Dermis blood vessel endothelial cell (primary cell): ENCODE measurements around the gene TOMM22. TPM values are rescaled to one million over a fixed set of nuclear protein-coding genes. Genes with fewer than 3 reads are reported as not detected.
A peak's percentile ranks its signal among the peaks of the same experiment; 100 is the strongest.

Experiments used
- DNase-seq: peaks from one replicate; pipeline ENCODE4 v3.0.0; 2010
- total RNA-seq: library from RNA; depleted of rRNA; stranded (reverse); fragments of >200 nt; gene quantifications from 2 replicates; pipeline ENCODE4 v1.2.3, GENCODE V29; 2014

Gene TOMM22
- total RNA-seq, 1 donor from 2014 or later, result 76.6 TPM

- DNase-seq, result no peak
Observed at GRCh38 chr22:38715852-38716251, 34.1 kb downstream of the TOMM22 start.

- DNase-seq, result no peak
Observed at GRCh38 chr22:38716271-38716670, 34.5 kb downstream of the TOMM22 start.

GRCh38 chr22:38716826-38717225 is 35.1 kb downstream of the TOMM22 start:
- DNase-seq, result no peak

- DNase-seq, result no peak
Observed at GRCh38 chr22:38717244-38717643, 35.5 kb downstream of the TOMM22 start.

GRCh38 chr22:38718414-38718813 is 36.7 kb downstream of the TOMM22 start:
- DNase-seq, result peak; percentile 91

GRCh38 chr22:38719196-38719595 is 37.4 kb downstream of the TOMM22 start:
- no peak for DNase-seq

- no peak for DNase-seq
Observed at GRCh38 chr22:38720350-38720749, 38.6 kb downstream of the TOMM22 start.

GRCh38 chr22:38721551-38721950 is 39.8 kb downstream of the TOMM22 start:
- no peak for DNase-seq

- no peak for DNase-seq
Observed at GRCh38 chr22:38724176-38724575, 42.4 kb downstream of the TOMM22 start.

- DNase-seq, result peak; percentile 70
Observed at GRCh38 chr22:38724926-38725571, 43.3 kb downstream of the TOMM22 start.

- DNase-seq, result no peak
Observed at GRCh38 chr22:38725900-38726655, 44.3 kb downstream of the TOMM22 start.

- no peak for DNase-seq
Observed at GRCh38 chr22:38727123-38727522, 45.4 kb downstream of the TOMM22 start.

GRCh38 chr22:38727530-38728451 is 46.0 kb downstream of the TOMM22 start:
- DNase-seq, result no peak

- peak; percentile 27 for DNase-seq
Observed at GRCh38 chr22:38728871-38729796, 47.4 kb downstream of the TOMM22 start.

- no peak for DNase-seq
Observed at GRCh38 chr22:38729946-38730345, 48.2 kb downstream of the TOMM22 start.

GRCh38 chr22:38730411-38730871 is 48.7 kb downstream of the TOMM22 start:
- no peak for DNase-seq

GRCh38 chr22:38731703-38732161 is 50.0 kb downstream of the TOMM22 start:
- no peak for DNase-seq

- no peak for DNase-seq
Observed at GRCh38 chr22:38732251-38732815, 50.6 kb downstream of the TOMM22 start.

GRCh38 chr22:38733329-38733723 is 51.6 kb downstream of the TOMM22 start:
- peak; percentile 56 for DNase-seq

GRCh38 chr22:38733724-38734381 is 52.1 kb downstream of the TOMM22 start:
- DNase-seq, result no peak
